ENCODE data around the gene ATF7.

- no peak for TF ChIP-seq CTCF (IDR thresholded peaks at IDR 0.05; ENCODE audit: extremely low read depth in 1 of 2, insufficient read depth in 1 of 2, low read depth in 1 of 2, low read length in 2 of 2)
- TF ChIP-seq POLR2A (IDR thresholded peaks at IDR 0.05; ENCODE audit: low read depth, low read length): no peak
- no peak for TF ChIP-seq EZH2 (IDR thresholded peaks at IDR 0.05; ENCODE audit: borderline replicate concordance, low read depth, low read length, severe bottlenecking)
- no peak for TF ChIP-seq MYC (IDR thresholded peaks at IDR 0.05; ENCODE audit: low read depth, low read length)
- TF ChIP-seq GATA2 (IDR thresholded peaks at IDR 0.05; ENCODE audit: insufficient read depth, insufficient read length, low read depth, low read length): no peak
These were observed 143.5 kb downstream of the ATF7 start for GRCh38 chr12:53482626-53483168.
